Stromal cell of bone marrow (primary cell): Measurements from ENCODE around the gene PAPSS1.
"Not testable (repeated sequence)": the region's sequence is repeated elsewhere in the genome, so short reads cannot be mapped to it uniquely, and the experiment has no call there.

ENCODE experiments used
- DNase-seq: peaks from one replicate; pipeline ENCODE4 v3.0.0-alpha.2; 2012; ENCODE audit warnings: low read depth

Gene PAPSS1

DNA sequence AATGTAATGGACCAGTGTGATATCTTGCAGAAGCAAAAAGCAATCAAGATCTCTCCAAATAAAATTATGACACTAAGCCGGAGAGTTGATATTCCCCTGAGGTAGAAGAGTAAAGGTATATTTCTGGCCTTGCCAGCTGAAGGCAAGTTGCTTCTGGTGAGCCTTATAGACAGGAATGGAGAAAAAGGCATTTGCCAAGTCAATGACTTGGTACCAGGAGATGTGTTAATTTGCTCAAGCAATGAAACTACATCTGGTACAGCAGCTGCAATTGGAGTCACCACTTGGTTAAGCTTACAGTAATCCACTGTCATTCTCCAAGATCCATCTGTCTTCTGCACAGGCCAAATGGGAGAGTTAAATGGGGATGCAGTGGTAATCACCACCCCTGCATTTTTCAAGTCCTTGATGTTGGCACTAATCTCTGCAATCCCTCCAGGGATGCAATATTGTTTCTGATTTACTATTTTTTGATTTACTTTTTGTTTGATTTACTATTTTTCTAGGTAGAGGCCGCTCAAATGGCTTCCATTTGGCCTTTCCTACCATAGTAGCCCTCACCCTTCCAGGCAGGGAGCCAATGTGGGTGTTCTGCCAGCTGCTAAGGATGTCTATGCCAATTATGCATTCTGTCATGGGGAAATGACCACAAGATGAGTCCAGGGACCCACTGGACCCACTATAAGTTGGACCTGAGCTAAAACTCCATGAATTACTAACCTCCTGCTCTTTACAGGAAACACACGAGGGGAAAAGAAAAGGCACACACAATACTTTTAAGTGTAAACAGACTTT is 6.3 kb upstream of the PAPSS1 start:
- DNase-seq: not testable (repeated sequence)

DNA sequence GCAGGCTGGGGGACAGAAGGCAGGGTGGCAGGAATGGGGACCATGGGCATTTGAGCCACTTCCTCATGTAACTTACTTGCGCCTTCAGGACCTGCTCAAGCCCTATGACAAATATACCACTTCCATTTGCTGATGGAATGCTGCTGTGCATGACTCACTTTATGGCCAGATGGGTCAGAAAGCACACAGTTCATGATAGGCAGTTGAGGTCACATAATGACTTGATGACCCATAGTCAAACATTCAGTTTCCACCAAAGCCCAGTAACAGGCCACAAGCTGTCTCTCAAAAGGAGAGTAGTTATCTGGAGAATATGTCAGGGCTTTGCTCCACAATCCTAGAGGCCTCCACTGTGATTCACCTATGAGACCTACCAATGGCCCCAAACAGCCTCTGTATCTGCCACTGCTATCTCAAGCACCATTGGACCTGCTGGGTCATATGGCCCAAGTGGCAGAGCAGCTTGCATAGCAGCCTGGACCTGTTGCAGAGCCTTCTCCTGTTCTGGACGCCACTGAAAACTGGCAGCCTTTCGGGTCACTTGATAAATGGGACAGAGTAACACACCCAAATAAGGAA is 5.3 kb upstream of the PAPSS1 start:
- DNase-seq: no peak

DNA sequence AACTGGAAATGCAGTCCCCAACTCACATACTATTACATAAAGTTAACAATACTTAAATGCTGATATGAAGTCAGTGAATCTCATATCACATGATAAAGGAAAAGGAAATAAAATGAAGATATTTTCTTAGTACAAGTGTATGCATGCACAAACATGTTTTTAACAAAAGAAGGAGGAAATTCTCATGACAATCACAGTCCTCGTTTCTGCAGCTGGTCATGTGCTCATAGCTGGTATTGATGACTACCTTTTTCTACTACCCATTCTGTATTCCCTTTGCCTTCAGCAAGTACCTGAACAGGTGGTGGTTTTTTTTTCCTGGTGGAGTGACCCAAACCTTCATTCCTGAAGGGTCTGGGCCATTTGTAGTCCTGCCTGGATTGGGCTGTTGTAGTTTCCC is 3.3 kb upstream of the PAPSS1 start:
- not testable (repeated sequence) for DNase-seq

DNA sequence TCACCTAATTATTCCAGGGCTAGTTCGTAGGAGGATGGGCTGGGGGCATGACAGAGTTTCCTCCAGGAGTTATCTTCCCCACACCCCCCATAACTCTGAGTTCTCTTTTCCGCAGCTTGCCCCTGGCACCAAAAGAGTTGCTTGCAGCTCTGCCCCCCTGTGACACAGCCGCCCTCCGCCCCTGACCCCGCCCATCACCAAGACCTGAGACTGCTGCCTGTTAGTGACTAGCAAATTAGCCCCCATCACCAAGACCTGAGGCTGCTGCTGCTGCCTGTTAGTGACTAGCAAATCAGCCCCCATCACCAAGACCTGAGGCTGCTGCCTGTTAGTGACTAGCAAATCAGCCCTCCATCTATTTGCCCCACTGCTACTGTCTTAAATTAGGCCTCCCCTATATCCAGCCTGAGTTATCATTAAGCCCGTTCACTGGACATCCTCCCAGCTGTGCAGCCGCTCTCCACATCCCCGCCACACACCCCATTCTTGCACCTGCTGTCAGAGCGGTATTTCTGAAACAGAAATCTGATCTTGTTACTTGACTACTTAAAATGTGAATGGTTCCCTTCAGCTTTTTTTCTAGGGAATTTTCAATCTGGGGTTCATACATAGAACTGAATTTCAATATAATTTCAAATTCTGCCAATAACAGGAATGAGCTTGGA is 1.5 kb upstream of the PAPSS1 start:
- no peak for DNase-seq

DNA sequence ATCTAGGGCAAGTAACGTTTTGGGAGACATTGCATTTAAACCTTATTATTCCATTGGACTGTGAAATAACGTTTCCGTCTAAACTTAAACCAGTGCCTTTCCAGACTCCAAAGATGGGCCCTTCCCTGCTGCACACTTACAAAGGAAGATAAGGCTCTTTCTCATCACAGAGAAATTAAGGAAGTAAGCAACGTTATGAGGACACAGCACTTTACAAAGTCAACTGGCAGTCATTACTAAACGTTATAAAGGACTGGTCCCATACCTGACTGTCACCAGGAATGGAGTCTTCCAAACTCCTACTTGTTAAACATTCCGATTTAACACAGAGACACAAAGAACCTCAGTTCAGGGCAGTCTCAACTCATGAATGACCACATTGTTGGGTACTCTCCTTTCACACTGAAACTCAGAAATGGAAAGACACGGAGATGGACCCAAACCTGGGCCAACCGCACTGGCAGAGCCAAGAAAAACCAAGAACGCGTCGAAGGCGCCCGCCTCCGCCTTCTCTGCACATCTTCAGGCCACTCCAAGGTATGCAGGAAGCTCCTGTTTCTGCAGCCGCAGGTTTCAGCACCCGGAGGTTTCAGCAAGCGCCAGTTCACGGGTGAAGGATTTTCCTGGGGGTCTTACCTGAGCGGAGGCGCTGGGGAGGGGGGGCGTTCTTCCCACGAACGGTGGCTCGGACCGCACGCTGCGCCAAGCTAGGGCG is 670 bp downstream of the PAPSS1 start:
- DNase-seq: no peak

DNA sequence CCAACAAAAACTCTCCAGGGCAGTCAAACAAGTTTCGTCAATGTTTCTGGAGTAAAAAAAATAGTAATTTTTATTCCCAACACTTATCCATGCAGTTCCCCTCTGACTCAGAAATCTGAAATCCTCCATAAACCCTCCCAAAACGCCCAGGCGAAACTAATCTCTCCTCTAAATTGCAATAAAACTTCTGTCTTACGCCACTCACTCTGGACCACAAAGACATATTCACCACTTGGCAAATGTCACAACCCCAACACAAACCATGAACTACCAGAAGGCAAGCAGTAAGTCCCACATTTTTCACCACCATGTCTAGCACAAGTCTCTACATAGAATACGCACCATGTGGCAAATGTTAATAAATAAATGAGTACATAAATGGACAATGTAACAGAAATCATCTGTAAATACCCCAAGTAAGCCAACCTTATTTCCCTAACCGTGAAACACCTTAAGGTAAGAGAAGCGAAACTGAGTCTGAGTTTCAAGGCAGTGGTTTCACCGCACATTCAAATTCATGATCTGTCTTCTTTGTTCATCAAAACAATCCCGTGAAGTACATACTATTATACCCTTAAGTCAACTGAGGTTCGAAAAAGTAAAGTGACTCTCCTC is 1.6 kb downstream of the PAPSS1 start:
- DNase-seq: peak; percentile 76

DNA sequence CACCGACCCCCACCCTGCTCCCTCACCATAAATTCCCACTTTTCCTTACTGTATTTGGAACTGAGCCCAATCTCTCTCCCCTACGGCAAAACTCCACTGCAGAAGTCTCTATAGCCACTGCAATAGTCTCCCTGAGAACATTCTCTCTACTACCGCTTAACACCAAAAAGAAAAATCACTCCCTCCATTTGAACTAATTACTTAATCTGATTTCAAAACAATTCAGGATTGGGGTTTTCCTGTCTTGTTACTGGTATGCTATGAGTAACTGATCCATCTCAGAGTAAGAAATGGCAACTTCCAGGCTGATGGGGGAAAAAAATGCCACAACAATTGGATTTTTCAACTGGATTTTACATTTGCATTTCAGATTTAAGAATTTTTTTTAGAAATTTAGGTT is 5.8 kb downstream of the PAPSS1 start:
- DNase-seq: no peak

DNA sequence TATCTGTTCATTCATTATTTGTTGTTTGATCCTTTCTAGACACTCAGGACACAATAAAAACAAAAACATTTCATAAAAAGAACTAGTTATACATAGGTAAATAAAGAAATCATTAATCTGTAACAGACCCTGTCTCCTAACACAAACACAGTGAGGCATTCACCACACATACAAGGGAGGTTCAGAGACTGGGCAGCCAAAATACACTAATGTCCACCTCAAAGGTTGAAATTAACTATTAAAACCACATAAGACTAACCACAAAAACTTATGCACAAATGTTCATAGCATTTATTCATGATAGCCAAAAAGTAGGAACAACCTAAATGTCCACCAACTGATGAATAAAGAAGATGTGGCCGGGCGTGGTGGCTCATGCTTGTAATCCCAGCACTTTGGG is 7.8 kb downstream of the PAPSS1 start:
- DNase-seq: no peak

DNA sequence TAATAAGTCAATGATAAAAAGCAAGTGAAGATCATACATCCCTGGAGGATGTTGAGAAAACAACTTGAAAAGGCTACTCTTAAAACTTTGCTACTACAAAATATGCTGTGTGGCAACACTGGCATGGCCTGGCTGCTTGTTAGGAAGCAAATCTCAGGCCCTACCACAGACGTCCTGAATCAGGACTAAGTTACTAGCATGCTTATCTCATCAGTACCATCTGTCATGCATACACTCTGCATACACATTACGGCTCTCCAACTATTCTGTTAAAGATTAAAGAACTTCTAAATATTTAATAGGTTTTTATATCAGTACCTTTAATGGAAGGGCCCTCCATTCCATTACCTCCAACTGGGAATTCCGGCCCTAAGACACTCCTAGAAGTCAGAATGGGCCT is 8.2 kb downstream of the PAPSS1 start:
- no peak for DNase-seq

DNA sequence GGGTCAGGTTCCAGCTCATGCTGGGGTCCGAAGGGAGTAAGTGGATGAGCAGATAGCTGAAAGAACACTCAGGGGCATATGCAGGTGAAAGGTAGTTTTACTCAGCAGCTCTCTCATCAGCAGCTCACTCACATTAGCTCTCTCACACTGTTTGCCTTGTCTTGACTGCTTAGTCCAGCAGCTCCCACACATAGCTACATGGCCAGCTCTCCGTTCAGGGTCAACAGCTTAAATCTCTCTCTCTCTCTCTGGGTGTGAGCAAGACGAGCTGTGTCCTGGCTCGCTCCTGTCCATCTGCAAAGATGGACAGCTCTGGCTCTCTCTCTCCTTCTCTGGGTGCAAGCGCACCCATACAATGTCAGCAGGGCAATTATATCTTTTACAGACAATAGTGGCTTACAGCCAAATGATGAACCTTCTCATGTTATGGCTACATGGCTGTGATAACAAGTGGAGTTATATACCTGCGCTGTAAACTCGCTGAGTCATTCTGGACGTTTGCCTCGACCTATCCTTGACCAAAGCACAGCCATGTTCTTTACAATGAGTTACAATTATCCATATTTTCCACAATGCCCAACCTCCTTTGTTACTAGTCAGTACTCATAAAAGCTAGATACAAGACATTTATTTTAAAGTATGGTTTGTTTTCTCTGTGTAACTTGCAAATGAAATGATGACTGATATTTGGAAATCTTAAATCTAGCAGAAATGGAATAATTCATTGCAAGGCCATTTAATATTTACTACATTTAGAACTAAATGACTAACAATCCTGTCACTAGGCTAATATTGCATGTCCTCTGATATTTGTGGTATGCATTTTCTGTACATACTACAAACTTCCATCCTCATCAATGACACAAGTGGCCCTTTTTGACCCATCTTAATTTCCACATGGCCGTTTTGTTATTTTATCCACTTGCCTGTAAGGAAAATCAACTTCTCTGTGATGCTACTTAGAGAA is 9.3 kb downstream of the PAPSS1 start:
- no peak for DNase-seq

DNA sequence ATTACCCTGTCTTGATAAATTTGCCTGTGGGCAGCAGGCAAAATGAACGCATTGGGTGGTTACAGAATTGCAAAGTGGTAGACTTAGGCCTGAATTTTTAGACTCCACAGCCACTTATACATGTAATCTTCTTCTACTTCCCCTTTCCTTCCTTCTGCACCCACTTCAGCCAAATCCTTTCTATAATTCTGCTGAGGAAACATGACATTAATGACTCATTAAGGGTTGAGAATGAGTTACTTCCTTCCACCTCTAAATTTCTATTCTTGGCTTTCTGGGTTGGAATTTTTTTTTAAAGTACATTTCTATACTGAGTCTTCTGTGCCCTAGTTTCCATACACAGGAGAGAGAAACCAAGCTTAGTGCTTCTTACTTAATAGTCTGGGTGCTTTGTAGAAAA is 10.1 kb downstream of the PAPSS1 start:
- DNase-seq: no peak

DNA sequence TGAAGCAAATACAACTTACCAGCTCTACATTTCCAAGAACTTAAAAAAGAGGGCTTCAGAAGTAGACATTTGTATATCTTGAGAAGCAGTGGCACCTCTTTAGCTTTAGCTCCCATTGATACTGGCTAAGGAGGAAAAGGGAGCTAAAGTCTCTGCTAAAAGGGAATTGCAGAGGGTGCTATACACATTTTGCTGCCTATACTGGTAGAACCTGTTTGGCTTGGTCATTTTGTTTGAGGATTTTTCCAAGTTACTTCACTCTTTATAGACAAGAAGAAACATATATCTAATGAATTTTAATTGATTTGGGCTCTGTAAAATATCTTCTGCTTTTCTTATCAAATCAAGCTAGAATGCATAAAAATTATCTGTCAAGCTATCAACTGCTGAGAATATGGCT is 11.8 kb downstream of the PAPSS1 start:
- no peak for DNase-seq

DNA sequence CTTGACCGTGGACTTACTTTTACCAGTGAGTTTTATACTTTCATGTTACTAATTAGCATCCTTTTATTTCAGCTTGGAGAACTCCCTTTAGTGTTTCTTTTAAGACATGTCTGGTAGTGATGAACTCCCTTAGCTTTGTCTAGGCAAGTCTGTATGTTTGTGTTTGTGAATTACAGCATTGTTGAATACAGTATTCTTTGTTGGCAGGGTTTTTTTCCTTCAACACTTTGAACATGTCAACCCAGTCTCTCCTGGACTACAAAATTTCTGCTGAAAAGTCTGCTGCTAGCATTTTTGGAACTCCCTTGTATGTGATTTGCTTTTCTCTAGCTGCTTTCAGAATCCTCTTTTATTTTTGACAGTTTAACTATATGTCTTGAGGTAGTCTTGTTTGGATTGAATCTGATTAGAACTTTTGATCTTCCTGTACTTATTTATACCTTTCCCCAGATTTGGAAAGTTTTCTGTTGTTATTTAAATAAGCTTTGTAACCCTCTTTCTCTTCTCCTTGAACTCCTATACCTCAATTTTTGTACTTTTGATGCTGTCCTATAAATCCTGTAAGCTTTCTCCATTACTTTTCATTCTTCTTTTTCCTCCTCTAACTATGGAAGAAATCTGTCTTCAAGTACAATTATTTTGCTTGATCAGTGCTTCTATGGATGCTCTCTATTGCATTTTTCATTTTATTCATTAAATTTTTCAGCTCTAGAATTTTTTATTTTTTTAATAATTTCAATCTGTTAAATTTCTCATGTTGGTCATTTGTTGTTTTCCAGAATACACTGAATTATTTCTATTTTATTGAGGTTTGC is 14.1 kb downstream of the PAPSS1 start:
- no peak for DNase-seq

DNA sequence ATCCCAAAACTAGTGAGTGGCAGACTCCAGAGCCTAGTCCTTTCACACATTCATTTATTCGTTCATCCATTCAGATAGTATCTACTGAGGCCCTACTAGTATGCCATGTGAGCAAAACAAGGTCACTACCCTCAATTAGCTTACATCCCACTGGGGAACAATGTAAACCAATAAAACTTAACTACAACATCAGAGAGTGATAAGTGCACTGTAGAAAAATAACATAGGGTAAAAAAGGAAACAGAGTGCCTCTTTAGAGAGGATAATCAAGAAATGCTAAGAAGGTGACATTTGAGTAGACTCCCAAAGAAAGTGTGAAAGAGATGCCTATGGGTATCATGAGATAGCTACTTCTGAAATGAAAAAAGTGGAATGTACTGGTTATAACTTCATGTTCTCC is 18.5 kb downstream of the PAPSS1 start:
- no peak for DNase-seq

DNA sequence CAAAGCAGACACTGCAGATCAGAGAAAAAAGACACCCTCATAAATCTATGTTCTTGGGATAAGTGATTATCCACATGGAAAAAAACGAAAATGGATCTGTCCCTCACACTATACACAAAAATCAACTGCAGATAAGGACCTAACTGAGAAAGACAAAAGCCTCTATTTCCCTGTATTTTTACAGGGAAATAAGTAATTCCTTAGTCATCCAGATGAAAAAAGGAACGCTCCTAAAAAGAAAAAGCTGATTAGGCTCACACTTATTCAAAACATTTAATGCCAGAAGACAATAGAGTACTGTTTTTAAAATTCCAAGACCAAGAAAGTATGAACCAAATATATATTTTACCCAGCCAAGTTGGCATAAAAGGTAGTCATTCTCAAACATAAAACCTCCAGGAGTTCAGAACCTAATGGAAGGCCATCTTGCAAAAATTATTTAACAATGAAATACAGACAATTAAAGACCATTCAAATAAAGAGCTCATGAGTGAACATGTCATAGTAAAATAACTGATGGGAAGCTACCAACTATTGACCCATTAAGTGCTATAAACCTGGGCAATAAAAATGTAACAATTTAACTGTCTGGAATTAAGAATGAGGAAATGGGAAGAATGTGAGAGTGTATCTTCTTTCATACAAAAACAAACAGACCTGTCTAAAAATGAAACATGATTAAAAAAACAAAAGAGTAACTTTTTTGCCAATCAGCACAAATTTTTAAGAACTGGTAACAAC is 20.4 kb downstream of the PAPSS1 start:
- no peak for DNase-seq

DNA sequence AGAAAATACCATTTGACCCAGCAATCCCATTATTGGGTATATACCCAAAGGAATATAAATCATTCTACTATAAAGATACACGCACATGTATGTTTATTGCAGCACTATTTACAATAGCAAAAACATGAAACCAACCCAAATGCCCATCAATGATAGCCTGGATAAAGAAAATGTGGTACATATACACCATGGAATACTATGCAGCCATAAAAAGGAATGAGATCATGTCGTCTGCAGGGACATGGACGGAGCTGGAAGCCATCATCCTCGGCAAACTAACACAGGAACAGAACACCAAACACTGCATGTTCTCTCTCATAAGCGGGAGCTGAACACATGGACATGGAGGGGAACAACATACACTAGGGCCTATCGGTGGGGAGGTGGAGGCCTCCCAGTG is 23.8 kb downstream of the PAPSS1 start:
- DNase-seq: not testable (repeated sequence)

DNA sequence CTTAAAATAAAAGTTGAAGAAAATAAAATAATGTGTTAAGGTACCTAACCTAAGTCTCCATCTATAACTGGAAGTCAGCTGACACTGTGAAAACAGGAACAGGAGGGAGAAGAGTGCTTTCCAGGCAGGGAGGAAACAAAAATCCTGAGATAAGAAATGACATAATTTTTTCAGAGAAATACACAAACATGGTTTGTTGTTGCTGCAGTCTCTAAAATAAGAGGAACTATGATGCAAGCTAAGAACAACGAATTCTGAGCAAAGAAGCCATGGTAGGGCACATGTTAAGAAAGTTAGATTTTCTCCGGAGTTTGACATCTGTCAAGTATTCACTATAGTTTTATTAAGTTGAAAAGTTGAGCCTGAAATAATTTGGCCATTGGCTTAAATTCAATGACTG is 26.9 kb downstream of the PAPSS1 start:
- DNase-seq: no peak

DNA sequence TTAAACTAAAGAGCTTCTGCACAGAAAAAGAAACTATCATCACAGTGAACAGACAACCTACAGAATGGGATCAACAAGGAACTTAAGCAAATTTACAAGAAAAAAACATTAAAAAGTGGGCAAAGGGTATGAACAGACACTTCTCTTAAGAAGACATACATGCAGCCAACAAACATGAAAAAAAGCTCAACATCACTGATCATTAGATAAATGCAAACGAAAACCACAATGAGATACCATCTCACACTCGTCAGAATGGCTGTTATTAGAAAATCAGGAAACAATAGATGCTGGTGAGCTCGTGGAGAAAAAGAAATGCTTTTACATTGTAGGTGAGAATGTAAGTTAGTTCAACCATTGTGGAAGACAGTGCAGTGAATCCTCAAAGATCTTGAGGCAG is 27.8 kb downstream of the PAPSS1 start:
- no peak for DNase-seq

DNA sequence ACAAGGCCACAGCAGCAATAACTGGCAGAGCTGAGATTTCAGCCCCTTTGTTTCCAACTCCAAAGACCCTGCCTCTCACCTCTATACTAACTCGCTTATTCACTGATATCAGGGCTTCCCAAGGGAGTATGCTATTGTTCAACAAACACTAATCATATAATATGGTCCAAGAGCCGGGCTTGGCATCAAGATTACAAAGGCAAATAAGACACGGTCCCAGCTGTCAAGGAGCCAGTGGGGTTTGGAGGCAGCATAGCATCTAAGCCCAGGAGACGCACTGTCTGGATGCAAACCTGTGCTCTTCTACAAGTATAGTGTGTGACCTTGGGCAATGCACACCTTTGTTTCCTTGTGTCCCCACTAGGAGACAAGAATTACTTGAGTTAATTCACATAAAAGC is 28.7 kb downstream of the PAPSS1 start:
- no peak for DNase-seq
